Smooth muscle cell (in vitro differentiated cells): ENCODE results near the gene YWHAG. TPM values are rescaled to one million over a fixed set of nuclear protein-coding genes. Genes with fewer than 3 reads are reported as not detected.

Experiments
- DNase-seq: peaks from one replicate; lab custom pipeline; 2025; ENCODE audit not compliant: unreplicated experiment; lab: John Stamatoyannopoulos, UW
- H2AFZ ChIP-seq: fragments of 200-600 bp; sonication (generic); 2 replicates; pipeline ENCODE4 v1.6.0; 2016; ENCODE audit warnings: antibody characterized with exemption, low read depth, mild to moderate bottlenecking
- H3F3A ChIP-seq: fragments of 200-600 bp; sonication (generic); 2 replicates; pipeline ENCODE4 v1.6.0; 2017; ENCODE audit warnings: antibody characterized with exemption, low read depth
- H3K27ac ChIP-seq: fragments of 200-600 bp; sonication (generic); 2 replicates; pipeline ENCODE4 v1.5.1; 2016; ENCODE audit warnings: low read depth, mild to moderate bottlenecking
- H3K27me3 ChIP-seq: fragments of 200-600 bp; sonication (generic); 2 replicates; pipeline ENCODE4 v1.6.1; 2016; ENCODE audit warnings: low read depth, mild to moderate bottlenecking
- H3K36me3 ChIP-seq: fragments of 200-600 bp; sonication (generic); 2 replicates; pipeline ENCODE4 v1.5.1; 2016; ENCODE audit warnings: low read depth
- H3K4me1 ChIP-seq: fragments of 200-600 bp; sonication (generic); 2 replicates; pipeline ENCODE4 v1.5.1; 2016; ENCODE audit warnings: low read depth
- H3K4me2 ChIP-seq: fragments of 200-600 bp; sonication (generic); 2 replicates; pipeline ENCODE4 v1.6.0; 2016; ENCODE audit warnings: mild to moderate bottlenecking
- H3K4me3 ChIP-seq: fragments of 200-600 bp; sonication (generic); 2 replicates; pipeline ENCODE4 v1.5.1; 2016; ENCODE audit warnings: mild to moderate bottlenecking
- H3K79me2 ChIP-seq: fragments of 200-600 bp; sonication (generic); 2 replicates; pipeline ENCODE4 v1.6.0; 2016; ENCODE audit warnings: low read depth, mild to moderate bottlenecking
- H3K9ac ChIP-seq: fragments of 200-600 bp; sonication (generic); 2 replicates; pipeline ENCODE4 v1.6.0; 2016; ENCODE audit warnings: low read depth
- H3K9me3 ChIP-seq: fragments of 200-600 bp; sonication (generic); replicated peaks from 2 replicates; pipeline ENCODE4 v1.5.1; 2016; ENCODE audit warnings: low read depth
- H4K20me1 ChIP-seq: fragments of 200-600 bp; sonication (generic); 2 replicates; pipeline ENCODE4 v1.6.0; 2016; ENCODE audit warnings: low read depth
- CTCF ChIP-seq: fragments of 200-600 bp; sonication (generic); IDR thresholded peaks from 2 replicates; pipeline ENCODE4 v1.5.1; 2017; ENCODE audit warnings: borderline replicate concordance, mild to moderate bottlenecking, antibody characterized with exemption; ENCODE audit not compliant: insufficient read depth, poor library complexity, severe bottlenecking
- WGBS: methylation state at CpG from one replicate; pipeline ENCODE4 v1.1.7; 2016; ENCODE audit warnings: low lambda C conversion rate; 5-methylcytosine and 5-hydroxymethylcytosine counted together
- polyA plus RNA-seq: library from polyadenylated mRNA; unstranded; fragments of >200 nt; fragmentation: Nextera tagmentation; extraction: Ambion mirVana; gene quantifications from 2 replicates; pipeline ENCODE4 v1.2.1, GENCODE V29; 2016
- total RNA-seq: library from RNA; depleted of rRNA; stranded (reverse); fragments of >200 nt; gene quantifications from 2 replicates; pipeline ENCODE4 v1.2.3, GENCODE V29; 2014

Gene YWHAG
- total and polyA plus RNA-seq, 2 experiments from 2014 or later: 17.6 to 132 TPM

DNA sequence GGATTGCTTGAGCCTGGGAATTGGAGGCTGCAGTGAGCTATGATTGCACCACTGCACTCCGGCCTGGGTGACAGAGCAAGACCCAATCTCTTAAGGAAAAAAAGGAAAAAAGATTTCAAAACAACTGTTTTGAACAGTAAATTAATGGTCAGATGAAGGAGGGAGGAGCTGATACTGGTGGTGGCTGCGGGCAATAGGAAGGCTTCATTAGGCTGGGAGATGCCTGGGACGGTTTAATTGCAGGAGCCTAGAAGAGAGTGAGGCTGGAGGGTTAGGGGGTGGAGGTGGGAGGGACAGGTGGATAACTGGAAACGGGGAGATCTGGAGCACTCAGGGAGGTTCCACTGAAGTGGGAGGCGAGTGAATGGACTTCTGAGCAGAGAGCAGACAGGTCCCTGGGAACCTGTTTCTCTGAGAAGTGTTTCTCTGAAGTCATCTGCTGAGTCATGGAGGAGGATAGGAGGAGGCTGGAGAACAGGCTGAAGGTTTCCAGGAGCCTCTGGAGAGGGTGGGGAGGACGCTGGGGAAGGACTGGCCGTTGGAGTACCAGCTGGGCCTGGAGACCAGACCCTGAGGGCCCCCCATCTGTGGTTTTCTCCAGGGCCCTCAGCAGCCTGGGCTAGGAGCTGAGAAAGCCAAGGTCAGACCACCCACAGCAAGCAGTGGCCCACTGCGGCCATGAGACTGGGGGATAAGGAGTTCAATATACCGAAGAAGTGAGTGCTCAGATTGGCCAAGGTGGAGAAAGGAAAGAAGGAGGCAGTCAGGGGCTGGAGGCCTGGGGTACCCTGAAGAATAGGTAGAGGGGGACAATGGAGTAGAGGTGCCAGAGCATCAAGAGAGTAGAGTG lies 14.4 kb upstream of the YWHAG start:
- TF ChIP-seq CTCF: no peak
- Histone ChIP-seq H3K4me1 (no peaks in the 10 kb centered on the region), H3K4me2 (peak overlapping the region; percentile 66), H2AFZ (peak overlapping the region; percentile 45), H3K9ac (no peak overlapping the region), H3K79me2 (no peaks in the 10 kb centered on the region), H3K4me3 (no peak overlapping the region), H3K27me3 (no peaks in the 10 kb centered on the region), H3F3A (no peaks in the 10 kb centered on the region), H3K27ac (peak overlapping the region; percentile 69), H3K9me3 (no peaks in the 10 kb centered on the region), H3K36me3 (no peaks in the 10 kb centered on the region), H4K20me1 (no peaks in the 10 kb centered on the region)
- WGBS: 50% methylated on average over 9 of the region's 9 CpGs
- no peak for DNase-seq

DNA sequence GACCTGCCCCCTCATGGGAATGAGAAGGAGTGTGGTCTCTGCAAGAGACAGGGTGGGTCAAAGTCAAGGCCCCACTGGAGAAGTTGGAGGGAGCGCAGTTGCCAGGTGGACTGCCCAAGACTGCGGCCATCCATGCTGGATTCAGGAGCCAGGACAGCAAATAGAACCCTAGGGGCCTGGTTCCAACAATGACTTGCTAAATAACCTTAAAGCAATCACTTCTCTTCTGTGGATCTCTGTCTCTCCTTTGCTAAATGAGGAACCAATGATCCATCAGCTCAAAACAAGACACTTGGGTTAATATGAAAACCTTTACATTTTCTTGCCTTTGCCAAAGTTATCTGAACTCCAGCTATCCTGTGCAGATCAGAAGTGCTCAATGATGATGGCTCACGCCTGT lies 12.6 kb upstream of the YWHAG start:
- Histone ChIP-seq H3K4me3 (no peak overlapping the region), H4K20me1 (no peaks in the 10 kb centered on the region), H3K79me2 (no peaks in the 10 kb centered on the region), H3F3A (no peaks in the 10 kb centered on the region), H3K9me3 (no peaks in the 10 kb centered on the region), H3K27ac (no peak overlapping the region), H2AFZ (no peak overlapping the region), H3K4me2 (no peak overlapping the region), H3K36me3 (no peaks in the 10 kb centered on the region), H3K4me1 (no peaks in the 10 kb centered on the region), H3K27me3 (no peaks in the 10 kb centered on the region), H3K9ac (no peak overlapping the region)
- 97% methylated on average over 3 of the region's 3 CpGs for WGBS
- TF ChIP-seq CTCF: no peak
- no peak for DNase-seq

DNA sequence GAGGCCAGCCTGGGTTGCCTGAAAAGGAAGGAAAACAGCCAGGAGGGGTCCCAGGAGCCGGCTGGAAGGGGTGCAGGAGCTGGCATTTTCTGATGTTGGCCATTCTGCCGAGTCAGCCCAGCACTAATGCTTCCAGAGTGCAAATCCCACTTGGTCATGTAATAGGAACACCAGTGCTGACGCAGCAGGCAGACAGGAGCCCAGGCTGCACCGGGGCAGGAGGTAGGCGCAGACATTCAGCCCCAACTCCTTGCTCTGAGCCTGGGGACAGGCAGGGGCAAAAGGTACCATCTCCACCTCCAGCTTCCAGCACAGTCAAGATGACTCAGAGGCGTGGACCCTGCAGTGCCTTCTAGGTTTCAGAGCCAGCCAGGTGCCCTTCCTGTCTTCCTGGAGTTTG lies 10.2 kb upstream of the YWHAG start:
- no peak for TF ChIP-seq CTCF
- WGBS: 63% methylated on average over 6 of the region's 6 CpGs
- H3K36me3 ChIP-seq: no peaks in the 10 kb centered on the region
- no peaks in the 10 kb centered on the region for H3K9me3 ChIP-seq
- H3K27me3 ChIP-seq: no peaks in the 10 kb centered on the region
- no peaks in the 10 kb centered on the region for H4K20me1 ChIP-seq
- H2AFZ ChIP-seq: no peak overlapping the region
- no peak overlapping the region for H3K4me3 ChIP-seq
- no peak overlapping the region for H3K4me2 ChIP-seq
- H3K79me2 ChIP-seq: no peaks in the 10 kb centered on the region
- no peaks in the 10 kb centered on the region for H3F3A ChIP-seq
- no peak overlapping the region for H3K27ac ChIP-seq
- no peak overlapping the region for H3K9ac ChIP-seq
- peaks cover 10% of the 10 kb centered on the region for H3K4me1 ChIP-seq
- no peak for DNase-seq

DNA sequence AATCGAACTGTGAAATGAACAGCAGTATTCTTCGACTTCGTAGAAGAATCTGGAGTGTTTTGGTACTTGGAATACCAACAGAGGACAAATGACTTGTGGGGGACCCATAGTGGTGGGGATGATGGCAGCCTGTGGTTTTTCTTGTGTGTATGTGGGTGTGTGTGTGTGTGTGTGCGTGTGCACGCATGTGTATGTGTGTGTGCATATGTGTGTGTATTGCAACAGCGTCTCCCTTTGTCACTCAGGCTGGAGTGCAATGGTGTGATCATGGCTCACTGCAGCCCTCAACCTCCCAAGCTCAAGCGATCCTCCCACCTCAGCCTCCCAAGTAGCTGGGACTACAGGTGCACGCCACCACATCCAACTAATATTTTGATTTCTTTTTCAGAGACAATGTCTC lies 9.4 kb upstream of the YWHAG start:
- no peak overlapping the region for H3K4me2 ChIP-seq
- H2AFZ ChIP-seq: no peak overlapping the region
- peaks cover 13% of the 10 kb centered on the region for H3K4me1 ChIP-seq
- H3K27ac ChIP-seq: no peak overlapping the region
- over 99% methylated on average over 8 of the region's 8 CpGs for WGBS
- no peaks in the 10 kb centered on the region for H3K36me3 ChIP-seq
- peaks cover 5% of the 10 kb centered on the region for H3F3A ChIP-seq
- no peak overlapping the region for H3K4me3 ChIP-seq
- TF ChIP-seq CTCF: no peak
- no peaks in the 10 kb centered on the region for H3K9me3 ChIP-seq
- H3K9ac ChIP-seq: no peak overlapping the region
- H3K27me3 ChIP-seq: no peaks in the 10 kb centered on the region
- H3K79me2 ChIP-seq: no peaks in the 10 kb centered on the region
- H4K20me1 ChIP-seq: no peaks in the 10 kb centered on the region
- DNase-seq: no peak
